Measurements from ENCODE around the gene TRIM40. TPM values are rescaled to one million over a fixed set of nuclear protein-coding genes. Genes with fewer than 3 reads are reported as not detected.

Gene TRIM40
- total and polyA plus RNA-seq, 2 of the 13 experiments (the other 11 are each of a cell fraction or from before 2014, with no cell fraction given), result 0.58 TPM; not detected in 1

GRCh38 chr6:30163918-30164654 lies 28.1 kb downstream of the TRIM40 start:
- H4K20me1 ChIP-seq (ENCODE audit: insufficient read depth, low read length), result no peaks in the 10 kb centered on the region; the same call in 1 of the 2 replicates
- no TSS peak for BruUV-seq (replicated peaks)
- peak overlapping the region; percentile 90 to 95 (median 92) for H3K4me3 ChIP-seq (replicated peaks in 1 of 3; ENCODE audit: insufficient read depth in 1 of 3, low read depth in 2 of 3, low read length in 3 of 3)
- H3K79me2 ChIP-seq (ENCODE audit: insufficient read depth, low read length), result peaks cover 38% of the 10 kb centered on the region
- ChIA-PET POLR2A (interaction anchor here (0.7 to 3.3 kb wide), 11 partner anchors 9 to 103 kb away, joined by 3 to 26 read pairs (median 4); partner anchors contain the start of genes POLR1H, TRIM31 and TRIM40), CTCF (ENCODE audit: low intra/inter-chr PET ratio, low total read pairs) (interaction anchor here (0.9 to 1.3 kb wide), 2 partner anchors 33 kb away, joined by 3 to 4 read pairs; no protein-coding TSS in a partner anchor)
- intact Hi-C loops (cut with micrococcal nuclease; ENCODE audit: unreplicated experiment) (loop anchor here (1.0 kb wide), 2 partner anchors 30 to 61 kb away; no protein-coding TSS in a partner anchor), in situ Hi-C loops (cut with HindIII; ENCODE audit: extremely low pct_ligation_motif_present, low pct_unique_long_range_greater_than_20kb) (no loop called here)
- DNase-seq (ENCODE audit: low spot score), result no peak
- peak overlapping the region; percentile 81 for H3K9ac ChIP-seq (ENCODE audit: insufficient read depth, low read depth, low read length)
- no peaks in the 10 kb centered on the region for H3K9me3 ChIP-seq (ENCODE audit: low read length)
- peaks cover 14 to 24% of the 10 kb centered on the region in 2 experiments for H3K36me3 ChIP-seq (replicated peaks in 1 of 2; ENCODE audit: control insufficient read depth in 1 of 2, insufficient read depth in 2 of 2, low read length in 2 of 2)
- no peak for FAIRE-seq
- H3K4me2 ChIP-seq (ENCODE audit: low read depth, low read length), result peak overlapping the region; percentile 86
- peaks cover 55% of the 10 kb centered on the region for H3K4me1 ChIP-seq (ENCODE audit: insufficient read depth, low read length)
- 2% methylated on average over 15 of the region's 16 CpGs for WGBS (ENCODE audit: low lambda C conversion rate)
- H3K27me3 ChIP-seq (ENCODE audit: control insufficient read depth in 1 of 2, insufficient read depth in 2 of 2, low read length in 2 of 2), result peaks cover 0 to 3% of the 10 kb centered on the region in 2 experiments; a peak in 1 of 5 replicates
- no peak overlapping the region for H2AFZ ChIP-seq (ENCODE audit: low read length)
- peak overlapping the region; percentile 87 for H3K27ac ChIP-seq (ENCODE audit: extremely low read length, insufficient read depth, low read length)
- peak; percentile 24 for ATAC-seq
- TF ChIP-seq SRSF1 (optimal IDR thresholded peaks at IDR 0.05; ENCODE audit: low read depth, low read length), result peak; percentile 7
- no peak for TF ChIP-seq ZNF20 (CRISPR knock-in tag; IDR thresholded peaks at IDR 0.05)
- no peak for TF ChIP-seq RERE (CRISPR knock-in tag; IDR thresholded peaks at IDR 0.05; ENCODE audit: low read depth)
- no peak for TF ChIP-seq ZBTB37 (CRISPR knock-in tag; IDR thresholded peaks at IDR 0.05)
- no peak for TF ChIP-seq NBN (conservative IDR thresholded peaks at IDR 0.05)
- no peak for TF ChIP-seq ZBTB20 (CRISPR knock-in tag; IDR thresholded peaks at IDR 0.05; ENCODE audit: borderline replicate concordance, low read depth)
- TF ChIP-seq TAF15 (IDR thresholded peaks at IDR 0.05; ENCODE audit: low read depth, low read length, poor library complexity, severe bottlenecking), result no peak
- no peak for TF ChIP-seq CHD4 (IDR thresholded peaks at IDR 0.05; ENCODE audit: borderline replicate concordance, low read length)
- TF ChIP-seq ELF1 (CRISPR knock-in tag; IDR thresholded peaks at IDR 0.05), result 0 out of 2 replicates have a peak, but pooled peaks have one; percentile 4
- TF ChIP-seq ZNF580 (CRISPR knock-in tag; IDR thresholded peaks at IDR 0.05; ENCODE audit: borderline replicate concordance, low read depth), result 0 out of 2 replicates have a peak, but pooled peaks have one; percentile 5
- TF ChIP-seq ZUFSP (CRISPR knock-in tag; IDR thresholded peaks at IDR 0.05; ENCODE audit: borderline replicate concordance), result no peak
- TF ChIP-seq ZNF780A (CRISPR knock-in tag; IDR thresholded peaks at IDR 0.05), result no peak; the same call in 1 of the 2 replicates

All from HepG2 (cell line).